Peyer's patch (tissue), 4 donors: ENCODE measurements around the gene CHRNE.

ENCODE experiments used
- CTCF ChIP-seq, 6 experiments: fragments of 450-650 bp in 4 of 6; fragments of 200-600 bp in 2 of 6; sonication (generic) in 1 of 6; IDR thresholded peaks; one replicate each; pipeline ENCODE4 v1.5.1; 2017 to 2019; ENCODE audit warnings: antibody characterized with exemption in 6 of 6, mild to moderate bottlenecking in 3 of 6, moderate library complexity in 1 of 6
- POLR2A ChIP-seq, 2 donors: fragments of 450-650 bp; IDR thresholded peaks; one replicate each; pipeline ENCODE4 v1.5.1; 2017; ENCODE audit warnings: antibody characterized with exemption in 2 of 2, mild to moderate bottlenecking in 2 of 2, moderate library complexity in 2 of 2

DNA sequence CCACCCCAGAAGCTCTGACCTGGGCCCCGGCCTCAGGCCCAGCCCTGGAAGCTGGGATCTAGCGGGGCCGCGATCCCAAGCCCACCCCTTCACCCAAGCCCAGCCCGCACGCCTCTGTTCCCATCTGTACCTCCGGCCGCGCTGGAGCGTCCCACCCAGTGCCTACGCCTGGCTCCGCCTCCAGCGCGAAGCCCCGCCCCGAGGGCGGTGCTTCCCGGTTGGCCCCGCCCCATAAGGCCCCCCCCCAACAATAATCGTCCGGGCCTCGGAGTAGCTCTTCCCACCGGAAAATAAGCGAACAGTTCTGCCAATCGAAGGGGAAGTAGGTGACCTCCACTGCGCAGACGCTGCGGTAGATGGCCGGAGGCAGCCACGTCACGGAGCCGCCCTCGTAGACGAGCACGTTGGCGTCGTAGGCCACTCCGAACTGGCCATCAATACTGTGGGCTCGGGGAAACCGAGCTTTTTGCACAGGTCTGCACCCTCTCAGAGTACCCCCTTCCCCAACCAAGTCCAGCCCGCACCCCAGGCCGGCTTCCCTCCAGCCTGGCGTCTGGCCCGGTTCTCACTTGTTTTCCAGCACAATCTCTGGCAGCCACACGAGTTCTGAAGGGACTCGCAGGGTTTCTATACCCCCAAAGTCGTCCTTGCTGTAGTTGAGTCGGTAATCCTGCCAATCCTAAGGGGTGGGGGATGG, 1.1 kb downstream of the CHRNE start:
- TF ChIP-seq CTCF (IDR thresholded peaks at IDR 0.05) (no peak), POLR2A (IDR thresholded peaks at IDR 0.05) (no peak)
